H1 (cell line): ENCODE results near the gene CDC37. TPM values are rescaled to one million over a fixed set of nuclear protein-coding genes. Genes with fewer than 3 reads are reported as not detected.

Experiments
- CTCF ChIA-PET: fragments of 300-600 bp; sonication (Branson Sonifier 250); formaldehyde crosslinking; loops from one replicate; lab custom pipeline; 2021; ENCODE audit not compliant: partially characterized antibody; lab: Charles Lee
- POLR2A ChIA-PET: fragments of 300-600 bp; sonication (Branson Sonifier 250); formaldehyde crosslinking; loops from one replicate; lab custom pipeline; 2021; ENCODE audit warnings: inconsistent platforms; ENCODE audit not compliant: partially characterized antibody; lab: Charles Lee
- DNase-seq, 2 experiments: peaks; one replicate each; pipeline versions ENCODE4 v3.0.0 to v3.0.0-alpha.2; 2010 to 2022; ENCODE audit warnings: low spot score in 2 of 2, low read depth in 1 of 2, mixed read lengths in 1 of 2
- FAIRE-seq: peaks from 2 replicates; lab custom pipeline; 2011; peaks lifted over from hg19 to GRCh38; lab: Jason Lieb, UNC
- H2AFZ ChIP-seq: 2 replicates; pipeline ENCODE4 v1.8.1; 2012; ENCODE audit warnings: low read length, inconsistent platforms
- H2AK5ac ChIP-seq: 2 replicates; pipeline ENCODE4 v1.6.1; 2013; ENCODE audit warnings: low read depth, low read length
- H2BK120ac ChIP-seq: replicated peaks from 2 replicates; pipeline ENCODE3; 2013; ENCODE audit warnings: low read depth, low read length, inconsistent platforms
- H2BK12ac ChIP-seq: 2 replicates; pipeline ENCODE4 v1.6.1; 2013; ENCODE audit warnings: low read depth, low read length
- H2BK15ac ChIP-seq: 2 replicates; pipeline ENCODE4 v1.6.1; 2013; ENCODE audit warnings: low read length
- H2BK20ac ChIP-seq: 2 replicates; pipeline ENCODE4 v1.6.1; 2013; ENCODE audit warnings: low read length
- H2BK5ac ChIP-seq: 2 replicates; pipeline ENCODE4 v1.6.1; 2013; ENCODE audit warnings: low read depth, low read length
- H3K14ac ChIP-seq: 2 replicates; pipeline ENCODE4 v1.6.1; 2013; ENCODE audit warnings: inconsistent platforms; ENCODE audit not compliant: insufficient read length
- H3K18ac ChIP-seq: 2 replicates; pipeline ENCODE4 v1.6.1; 2013; ENCODE audit warnings: low read length; ENCODE audit errors: extremely low read depth
- H3K23ac ChIP-seq: 2 replicates; pipeline ENCODE4 v1.6.1; 2013; ENCODE audit warnings: inconsistent platforms; ENCODE audit not compliant: insufficient read length
- H3K23me2 ChIP-seq: 2 replicates; pipeline ENCODE4 v1.6.1; 2013; ENCODE audit warnings: low read depth, low read length
- H3K27ac ChIP-seq: 2 replicates; pipeline ENCODE4 v1.6.1; 2011; ENCODE audit warnings: low read depth, low read length, inconsistent platforms
- H3K27me3 ChIP-seq, 4 experiments: replicated peaks in 1 of 4; 1 replicate in 1 of 4; 2 replicates in 3 of 4; pipeline versions ENCODE4 v1.6.1 to v1.8.1; 2011 to 2013; ENCODE audit warnings: low read length in 3 of 4, mild to moderate bottlenecking in 3 of 4, inconsistent platforms in 2 of 4, mixed read lengths in 2 of 4, moderate library complexity in 1 of 4; ENCODE audit not compliant: control insufficient read depth in 3 of 4, insufficient read depth in 3 of 4; ENCODE audit errors: extremely low read depth in 1 of 4
- H3K36me3 ChIP-seq, 4 experiments: 2 replicates each; pipeline versions ENCODE4 v1.6.1 to v1.8.1; 2011 to 2013; ENCODE audit warnings: mild to moderate bottlenecking in 4 of 4, low read length in 3 of 4, moderate library complexity in 2 of 4, control low read depth in 1 of 4, inconsistent platforms in 1 of 4; ENCODE audit not compliant: insufficient read depth in 4 of 4, control insufficient read depth in 2 of 4
- H3K4ac ChIP-seq: replicated peaks from 2 replicates; pipeline ENCODE3; 2013; ENCODE audit warnings: low read length, low read depth, mixed read lengths, inconsistent platforms; ENCODE audit not compliant: insufficient read length
- H3K4me1 ChIP-seq, 4 experiments: replicated peaks in 1 of 4; 1 replicate in 1 of 4; 2 replicates in 3 of 4; pipeline versions ENCODE4 v1.6.1 to v1.8.1; 2011 to 2013; ENCODE audit warnings: low read length in 3 of 4, inconsistent platforms in 2 of 4, mixed read lengths in 1 of 4; ENCODE audit not compliant: insufficient read depth in 4 of 4, control insufficient read depth in 3 of 4
- H3K4me2 ChIP-seq, 2 experiments: 2 replicates each; pipeline versions ENCODE4 v1.6.1 to v1.8.1; 2011 to 2013; ENCODE audit warnings: low read depth in 2 of 2, low read length in 2 of 2, control low read depth in 1 of 2, inconsistent platforms in 1 of 2, mild to moderate bottlenecking in 1 of 2; ENCODE audit not compliant: insufficient read depth in 1 of 2
- H3K4me3 ChIP-seq, 4 experiments: fragments of 200-600, 300-600 bp in 1 of 4; sonication (generic), shearing (Covaris generic), sonication (Bioruptor Twin) in 1 of 4; 2 replicates each; pipeline versions ENCODE4 v1.5.1 to v1.8.1; 2011 to 2016; ENCODE audit warnings: low read length in 4 of 4, low read depth in 3 of 4, control low read depth in 2 of 4, inconsistent platforms in 2 of 4, mild to moderate bottlenecking in 2 of 4, mixed read lengths in 1 of 4, moderate library complexity in 1 of 4; ENCODE audit not compliant: insufficient read depth in 2 of 4; ENCODE audit errors: extremely low read depth in 1 of 4
- H3K56ac ChIP-seq: replicated peaks from 2 replicates; pipeline ENCODE3; 2013; ENCODE audit warnings: low read depth, mild to moderate bottlenecking, mixed read lengths, low read length, inconsistent platforms; ENCODE audit not compliant: insufficient read length
- H3K79me1 ChIP-seq: 2 replicates; pipeline ENCODE4 v1.6.1; 2013; ENCODE audit warnings: low read depth, low read length, control low read depth
- H3K79me2 ChIP-seq, 2 experiments: 2 replicates each; pipeline versions ENCODE4 v1.6.1 to v1.8.1; 2012 to 2013; ENCODE audit warnings: low read length in 2 of 2, mild to moderate bottlenecking in 2 of 2, inconsistent platforms in 1 of 2; ENCODE audit not compliant: insufficient read depth in 2 of 2, control insufficient read depth in 1 of 2
- H3K9ac ChIP-seq, 4 experiments: replicated peaks in 1 of 4; 1 replicate in 1 of 4; 2 replicates in 3 of 4; pipeline versions ENCODE4 v1.6.1 to v1.8.1; 2011 to 2013; ENCODE audit warnings: low read depth in 3 of 4, low read length in 3 of 4, control low read depth in 2 of 4, mild to moderate bottlenecking in 2 of 4, moderate library complexity in 2 of 4, inconsistent platforms in 1 of 4; ENCODE audit errors: extremely low read depth in 1 of 4
- H3K9me3 ChIP-seq, 2 experiments: 2 replicates each; pipeline versions ENCODE4 v1.6.1 to v1.8.1; 2012 to 2013; ENCODE audit warnings: mild to moderate bottlenecking in 2 of 2, moderate library complexity in 2 of 2, control low read depth in 1 of 2, inconsistent platforms in 1 of 2, low read depth in 1 of 2, low read length in 1 of 2, mixed read lengths in 1 of 2; ENCODE audit not compliant: insufficient read depth in 2 of 2
- H4K20me1 ChIP-seq, 2 experiments: replicated peaks in 1 of 2; 2 replicates each; pipeline versions ENCODE3 to v1.8.1; 2011 to 2013; ENCODE audit warnings: inconsistent platforms in 2 of 2, low read length in 2 of 2, mild to moderate bottlenecking in 1 of 2; ENCODE audit not compliant: insufficient read depth in 2 of 2, control insufficient read depth in 1 of 2
- H4K5ac ChIP-seq: 2 replicates; pipeline ENCODE4 v1.6.1; 2013; ENCODE audit warnings: low read length, low read depth, mixed read lengths, inconsistent platforms; ENCODE audit not compliant: insufficient read length
- H4K8ac ChIP-seq: 2 replicates; pipeline ENCODE4 v1.8.0; 2013; ENCODE audit warnings: mild to moderate bottlenecking, moderate library complexity, low read length, inconsistent platforms; ENCODE audit not compliant: insufficient read depth; ENCODE audit errors: extremely low read depth
- H4K91ac ChIP-seq: replicated peaks from 2 replicates; pipeline ENCODE3; 2013; ENCODE audit warnings: low read length, mixed read lengths, inconsistent platforms; ENCODE audit not compliant: insufficient read length
- ATF2 ChIP-seq: IDR thresholded peaks from 2 replicates; pipeline ENCODE4 v1.6.1; 2012; ENCODE audit warnings: low read length, inconsistent platforms
- E2F6 ChIP-seq: IDR thresholded peaks from 2 replicates; pipeline ENCODE4 v1.6.1; 2012; ENCODE audit warnings: inconsistent platforms
- EP300 ChIP-seq, 2 experiments: IDR thresholded peaks; 1 replicate in 1 of 2; 2 replicates in 1 of 2; pipeline ENCODE4 v1.6.1; 2011 to 2012; ENCODE audit warnings: low read depth in 2 of 2, low read length in 2 of 2, mild to moderate bottlenecking in 2 of 2, borderline replicate concordance in 1 of 2, inconsistent platforms in 1 of 2, moderate library complexity in 1 of 2
- FOSL1 ChIP-seq: IDR thresholded peaks from 2 replicates; pipeline ENCODE4 v1.6.1; 2011; ENCODE audit warnings: mild to moderate bottlenecking, low read depth, low read length, moderate library complexity; ENCODE audit not compliant: insufficient read depth
- POU5F1 ChIP-seq: IDR thresholded peaks from 2 replicates; pipeline ENCODE4 v1.6.1; 2011; ENCODE audit warnings: low read depth, mild to moderate bottlenecking, low read length, moderate library complexity
- RFX5 ChIP-seq: IDR thresholded peaks from 2 replicates; pipeline ENCODE4 v1.6.1; 2011; ENCODE audit warnings: low read depth, low read length, improper control_type of control experiment, borderline replicate concordance
- SAP30 ChIP-seq: fragments of 300-600 bp; sonication (generic); IDR thresholded peaks from 2 replicates; pipeline ENCODE4 v1.7.1; 2012; ENCODE audit warnings: low read length, moderate library complexity, mild to moderate bottlenecking, inconsistent platforms; ENCODE audit not compliant: insufficient read depth, insufficient replicate concordance
- WGBS, 2 experiments: shearing (Covaris generic) in 1 of 2; methylation state at CpG; one replicate each; pipeline versions ENCODE4 v1.1.6 to v1.1.7; 2013 to 2015; ENCODE audit warnings: low lambda C conversion rate in 2 of 2, mixed read lengths in 2 of 2, inconsistent platforms in 1 of 2, low coverage in 1 of 2, missing lambda C conversion rate in 1 of 2; ENCODE audit not compliant: insufficient replicate concordance in 2 of 2, insufficient coverage in 1 of 2, insufficient read length in 1 of 2; ENCODE audit errors: extremely low coverage in 1 of 2, missing lambda C conversion rate in 1 of 2; 5-methylcytosine and 5-hydroxymethylcytosine counted together
- polyA plus RNA-seq, 7 experiments: library from polyadenylated mRNA; depleted of rRNA in 3 of 7; stranded (reverse) in 5 of 7; unstranded in 2 of 7; fragments of >200 nt in 5 of 7; fragments of 200-250 nt in 2 of 7; gene quantifications; 1 replicate in 5 of 7; 2 replicates in 1 of 7; 4 replicates in 1 of 7; pipeline versions ENCODE4 v1.2.1 to v1.2.3, GENCODE V29; 2011 to 2013; ENCODE audit warnings: missing spikeins in 2 of 7, mixed read lengths in 2 of 7
- total RNA-seq: library from RNA; stranded (reverse); fragmentation: NEBNext Ultra II Directional; extraction: Animal tissue kit (Norgen Biotek cat#: 25700); gene quantifications from 2 replicates; pipeline ENCODE4 v1.2.1, GENCODE V29; 2021

Gene CDC37
- total and polyA plus RNA-seq, 2 of the 8 experiments (the other 6 are each of a cell fraction or from before 2014, with no cell fraction given): 162 to 181 TPM

- POLR2A ChIA-PET: interaction anchor here (0.6 to 2.7 kb wide), 12 partner anchors 9 to 267 kb away, joined by 3 to 16 read pairs (median 4); partner anchors contain the start of genes ICAM1, ICAM5 and RAVER1
- Histone ChIP-seq H3K23me2 (peaks cover 18% of the 10 kb centered on the region), H4K20me1 (peaks cover 0 to 3% of the 10 kb centered on the region in 2 experiments), H4K8ac (peak within 1 kb of the TSS; percentile 90; the same call in 1 of the 2 replicates), H2AFZ (peak within 1 kb of the TSS; percentile 94), H3K4me2 (peak within 1 kb of the TSS; percentile 86 to 95), H3K27me3 (no peaks in the 10 kb centered on the region), H3K9me3 (no peaks in the 10 kb centered on the region), H3K79me1 (no peaks in the 10 kb centered on the region), H3K4me1 (peaks cover 0 to 5% (median 1%) of the 10 kb centered on the region in 4 experiments; a peak in 1 of 7 replicates), H2AK5ac (0 out of 2 replicates have a peak within 1 kb of the TSS, but pooled peaks have one; percentile 71), H3K56ac (peak within 1 kb of the TSS; percentile 93), H2BK12ac (peak within 1 kb of the TSS; percentile 97), H2BK5ac (peak within 1 kb of the TSS; percentile 99), H3K23ac (no peak within 1 kb of the TSS), H3K27ac (peak within 1 kb of the TSS; percentile 97), H3K4ac (peak within 1 kb of the TSS; percentile 76), H2BK15ac (peak within 1 kb of the TSS; percentile 100), H2BK120ac (peak within 1 kb of the TSS; percentile 62), H3K79me2 (peaks cover 0 to 4% of the 10 kb centered on the region in 2 experiments; a peak in 3 of 4 replicates), H3K36me3 (peaks cover 0 to 4% (median 0%) of the 10 kb centered on the region in 4 experiments; a peak in 2 of 8 replicates), H3K14ac (no peak within 1 kb of the TSS), H2BK20ac (peak within 1 kb of the TSS; percentile 66), H3K4me3 (peak within 1 kb of the TSS; percentile 73 to 92 (median 87)), H3K9ac (peak within 1 kb of the TSS; percentile 73 to 87 (median 86)), H4K91ac (peak within 1 kb of the TSS; percentile 90), H3K18ac (peak within 1 kb of the TSS; percentile 99), H4K5ac (peak within 1 kb of the TSS; percentile 92)
- FAIRE-seq: peak; percentile 86
- CTCF ChIA-PET: interaction anchor here (0.5 to 5.9 kb wide), 12 partner anchors 8 to 189 kb away, joined by 3 to 28 read pairs (median 4); partner anchors contain the start of gene ICAM1
- WGBS, 2 experiments: 1% methylated on average over 58 of the region's 58 CpGs; no CpG with 5 or more reads in 1 of the 2 experiments
- peak; percentile 97 to 98 for DNase-seq
- TF ChIP-seq E2F6 (peak; percentile 93), RFX5 (peak; percentile 51; the same call in 1 of the 2 replicates), FOSL1 (no peak), POU5F1 (no peak), EP300 (IDR thresholded peaks at IDR 0.05; ENCODE audit: borderline replicate concordance in 1 of 2, low read depth in 2 of 2, low read length in 2 of 2) (no peak), ATF2 (no peak), SAP30 (peak; percentile 28)
These were observed 22.8 kb downstream of the CDC37 start, which contains the start of gene TYK2 for GRCh38 chr19:10380313-10381102. TSS of gene TYK2 (minus strand) at chr19:10380572. CDS start at chr19:10378406, 2,166 bp downstream.
